ENCODE data around the gene FOLH1. TPM values are rescaled to one million over a fixed set of nuclear protein-coding genes. Genes with fewer than 3 reads are reported as not detected.
"Not testable (repeated sequence)": the region's sequence is repeated elsewhere in the genome, so short reads cannot be mapped to it uniquely, and the experiment has no call there.

The FOLH1 gene
- total and polyA plus RNA-seq, 4 donors: 7.0 to 11.5 (median 8.1) TPM

DNA sequence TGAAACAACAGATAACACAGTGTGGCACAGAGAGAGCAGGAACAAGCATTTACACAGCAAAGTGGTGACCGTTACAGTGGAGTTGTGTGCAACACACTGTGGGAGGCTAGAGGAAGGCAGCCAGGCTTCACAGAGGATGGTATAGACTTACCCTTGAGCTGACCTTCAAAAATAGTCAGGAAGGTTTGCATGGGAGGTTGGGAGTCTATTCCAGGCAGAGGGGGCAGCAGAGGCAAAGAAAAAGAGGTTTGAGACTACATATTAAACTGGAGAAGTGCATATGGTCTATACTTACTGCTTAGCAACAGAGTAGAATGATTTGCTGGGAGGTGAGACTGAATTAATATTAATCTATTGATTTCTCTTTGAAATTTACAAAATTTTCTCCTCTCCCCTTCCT is 22.1 kb upstream of the FOLH1 start:
- H3K27me3 ChIP-seq (ENCODE audit: control insufficient read depth in 4 of 4, insufficient read depth in 4 of 4, low read length in 3 of 4); H3K4me3 ChIP-seq (ENCODE audit: low read depth in 1 of 3, low read length in 3 of 3); H3K27ac ChIP-seq (ENCODE audit: low read depth in 1 of 2, low read length in 2 of 2); H3K36me3 ChIP-seq (ENCODE audit: control insufficient read depth in 4 of 4, insufficient read depth in 3 of 4, low read depth in 1 of 4, low read length in 3 of 4); H3K4me1 ChIP-seq (ENCODE audit: control insufficient read depth in 4 of 4, insufficient read depth in 4 of 4, low read length in 3 of 4); H3K9ac ChIP-seq (ENCODE audit: low read depth in 1 of 2, low read length in 2 of 2); H3K9me3 ChIP-seq (ENCODE audit: control insufficient read depth in 4 of 4, low read length in 3 of 4); DNase-seq (ENCODE audit: low spot score): not testable (repeated sequence)
- TF ChIP-seq RAD21 (IDR thresholded peaks at IDR 0.05): peak in 1 of 2 donors; percentile 27
- WGBS: 76% methylated on average over 1 of the region's 1 CpG

DNA sequence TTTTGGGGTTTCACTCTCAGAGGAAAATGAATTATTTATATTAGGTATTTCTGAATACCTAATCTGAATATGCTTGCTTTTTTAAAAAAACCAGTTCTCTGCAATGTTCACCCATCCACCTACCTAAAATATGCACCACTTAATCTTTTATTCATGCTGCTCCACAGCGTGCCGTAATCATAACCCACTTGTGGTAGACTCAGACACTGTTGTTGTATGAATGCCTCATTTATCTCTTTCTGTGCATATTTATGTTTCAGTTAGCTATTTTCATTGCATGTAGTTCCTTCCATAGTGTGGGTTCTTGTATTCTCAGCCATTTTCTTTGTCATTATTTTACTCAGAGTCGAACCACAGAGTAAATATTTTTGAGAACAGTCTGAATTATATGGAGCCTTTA is 21.6 kb upstream of the FOLH1 start:
- H3K27ac ChIP-seq (ENCODE audit: low read depth in 1 of 2, low read length in 2 of 2); H3K27me3 ChIP-seq (ENCODE audit: control insufficient read depth in 4 of 4, insufficient read depth in 4 of 4, low read length in 3 of 4); H3K4me1 ChIP-seq (ENCODE audit: control insufficient read depth in 4 of 4, insufficient read depth in 4 of 4, low read length in 3 of 4); DNase-seq (ENCODE audit: low spot score); H3K9me3 ChIP-seq (ENCODE audit: control insufficient read depth in 4 of 4, low read length in 3 of 4); H3K9ac ChIP-seq (ENCODE audit: low read depth in 1 of 2, low read length in 2 of 2); H3K36me3 ChIP-seq (ENCODE audit: control insufficient read depth in 4 of 4, insufficient read depth in 3 of 4, low read depth in 1 of 4, low read length in 3 of 4); H3K4me3 ChIP-seq (ENCODE audit: low read depth in 1 of 3, low read length in 3 of 3): not testable (repeated sequence)
- 89% methylated on average over 3 of the region's 3 CpGs for WGBS

DNA sequence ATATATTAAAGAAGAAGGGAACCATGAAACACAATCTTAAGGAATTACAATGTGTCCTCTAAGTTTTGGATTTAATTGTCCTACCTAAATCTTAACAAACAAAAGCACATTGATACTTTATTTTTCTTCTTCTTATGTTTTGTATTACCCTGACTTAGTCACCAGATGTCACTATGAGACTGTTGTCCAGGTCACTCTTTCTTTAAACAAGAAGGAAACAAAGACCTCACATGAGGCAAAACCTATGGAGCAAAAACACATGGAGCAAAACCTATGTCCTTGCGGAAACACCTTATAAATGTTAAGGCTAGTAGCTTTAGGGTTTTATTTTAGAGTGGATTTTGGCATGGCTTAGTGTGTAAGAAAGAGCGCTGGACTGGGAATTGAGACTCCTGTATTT is 20.7 kb upstream of the FOLH1 start:
- not testable (repeated sequence) for H3K9ac ChIP-seq (ENCODE audit: low read depth in 1 of 2, low read length in 2 of 2); H3K27ac ChIP-seq (ENCODE audit: low read depth in 1 of 2, low read length in 2 of 2); DNase-seq (ENCODE audit: low spot score); H3K9me3 ChIP-seq (ENCODE audit: control insufficient read depth in 4 of 4, low read length in 3 of 4); H3K4me3 ChIP-seq (ENCODE audit: low read depth in 1 of 3, low read length in 3 of 3); H3K27me3 ChIP-seq (ENCODE audit: control insufficient read depth in 4 of 4, insufficient read depth in 4 of 4, low read length in 3 of 4); H3K36me3 ChIP-seq (ENCODE audit: control insufficient read depth in 4 of 4, insufficient read depth in 3 of 4, low read depth in 1 of 4, low read length in 3 of 4); H3K4me1 ChIP-seq (ENCODE audit: control insufficient read depth in 4 of 4, insufficient read depth in 4 of 4, low read length in 3 of 4)
- TF ChIP-seq RAD21 (IDR thresholded peaks at IDR 0.05): peak; percentile 82
- TF ChIP-seq, protein P1, sequence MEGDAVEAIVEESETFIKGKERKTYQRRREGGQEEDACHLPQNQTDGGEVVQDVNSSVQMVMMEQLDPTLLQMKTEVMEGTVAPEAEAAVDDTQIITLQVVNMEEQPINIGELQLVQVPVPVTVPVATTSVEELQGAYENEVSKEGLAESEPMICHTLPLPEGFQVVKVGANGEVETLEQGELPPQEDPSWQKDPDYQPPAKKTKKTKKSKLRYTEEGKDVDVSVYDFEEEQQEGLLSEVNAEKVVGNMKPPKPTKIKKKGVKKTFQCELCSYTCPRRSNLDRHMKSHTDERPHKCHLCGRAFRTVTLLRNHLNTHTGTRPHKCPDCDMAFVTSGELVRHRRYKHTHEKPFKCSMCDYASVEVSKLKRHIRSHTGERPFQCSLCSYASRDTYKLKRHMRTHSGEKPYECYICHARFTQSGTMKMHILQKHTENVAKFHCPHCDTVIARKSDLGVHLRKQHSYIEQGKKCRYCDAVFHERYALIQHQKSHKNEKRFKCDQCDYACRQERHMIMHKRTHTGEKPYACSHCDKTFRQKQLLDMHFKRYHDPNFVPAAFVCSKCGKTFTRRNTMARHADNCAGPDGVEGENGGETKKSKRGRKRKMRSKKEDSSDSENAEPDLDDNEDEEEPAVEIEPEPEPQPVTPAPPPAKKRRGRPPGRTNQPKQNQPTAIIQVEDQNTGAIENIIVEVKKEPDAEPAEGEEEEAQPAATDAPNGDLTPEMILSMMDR (IDR thresholded peaks at IDR 0.05; ENCODE audit: low read depth, low read length, missing input control): peak; percentile 44
- WGBS: 48% methylated on average over 2 of the region's 2 CpGs

DNA sequence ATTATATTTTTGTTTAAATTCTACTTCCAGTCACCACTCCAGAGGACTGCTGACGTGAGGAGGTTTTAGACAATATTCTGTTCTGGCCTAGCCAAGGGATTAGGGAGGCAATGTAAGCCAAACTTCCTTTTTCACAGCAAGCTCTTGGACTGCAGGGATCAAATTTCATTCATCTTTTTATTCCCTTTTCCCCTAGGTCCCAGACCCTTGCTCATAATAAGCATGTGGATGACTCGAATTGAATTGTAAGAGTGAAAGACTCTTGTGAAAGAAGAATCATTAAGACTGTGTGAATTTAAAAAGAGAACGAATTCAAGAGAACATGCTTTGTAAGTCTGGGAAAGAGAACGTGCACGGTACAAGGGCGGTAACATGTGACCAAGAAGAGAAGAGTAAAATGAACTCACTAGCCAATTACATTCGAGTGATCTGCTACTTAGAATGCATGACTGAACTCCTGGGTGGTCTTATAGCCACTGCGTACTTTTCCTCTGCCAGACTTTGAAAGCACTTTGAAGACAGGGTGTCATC is 16.9 kb upstream of the FOLH1 start:
- not testable (repeated sequence) for DNase-seq (ENCODE audit: low spot score); H3K36me3 ChIP-seq (ENCODE audit: control insufficient read depth in 4 of 4, insufficient read depth in 3 of 4, low read depth in 1 of 4, low read length in 3 of 4); H3K27me3 ChIP-seq (ENCODE audit: control insufficient read depth in 4 of 4, insufficient read depth in 4 of 4, low read length in 3 of 4); H3K27ac ChIP-seq (ENCODE audit: low read depth in 1 of 2, low read length in 2 of 2); H3K9ac ChIP-seq (ENCODE audit: low read depth in 1 of 2, low read length in 2 of 2); H3K4me1 ChIP-seq (ENCODE audit: control insufficient read depth in 4 of 4, insufficient read depth in 4 of 4, low read length in 3 of 4); H3K4me3 ChIP-seq (ENCODE audit: low read depth in 1 of 3, low read length in 3 of 3); H3K9me3 ChIP-seq (ENCODE audit: control insufficient read depth in 4 of 4, low read length in 3 of 4)
- WGBS: 87% methylated on average over 8 of the region's 8 CpGs

DNA sequence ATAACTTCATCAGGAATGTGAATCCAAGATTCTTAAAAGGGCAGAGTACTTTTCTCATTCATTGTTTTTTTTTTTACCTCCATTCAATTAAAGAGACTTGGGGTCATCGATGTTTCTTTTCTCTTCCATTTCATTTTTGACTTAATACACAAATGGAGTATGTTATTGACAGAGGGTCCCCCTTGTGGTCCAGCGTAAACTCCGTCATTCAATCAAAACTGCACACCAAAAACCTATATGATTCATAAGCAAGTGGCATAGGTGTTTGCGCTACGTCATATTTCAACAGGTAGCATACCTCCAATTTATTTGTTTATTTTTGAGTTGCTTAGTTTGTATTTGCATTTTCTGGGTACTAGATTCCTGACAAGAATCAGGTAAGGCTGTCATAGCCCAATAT is 12.7 kb upstream of the FOLH1 start:
- WGBS: 90% methylated on average over 5 of the region's 5 CpGs
- H3K27me3 ChIP-seq (ENCODE audit: control insufficient read depth in 4 of 4, insufficient read depth in 4 of 4, low read length in 3 of 4): no peaks in the 10 kb centered on the region
- H3K9me3 ChIP-seq (ENCODE audit: control insufficient read depth in 4 of 4, low read length in 3 of 4): no peaks in the 10 kb centered on the region
- DNase-seq (ENCODE audit: low spot score): no peak
- no peaks in the 10 kb centered on the region for H3K36me3 ChIP-seq (ENCODE audit: control insufficient read depth in 4 of 4, insufficient read depth in 3 of 4, low read depth in 1 of 4, low read length in 3 of 4)
- H3K4me1 ChIP-seq (ENCODE audit: control insufficient read depth in 4 of 4, insufficient read depth in 4 of 4, low read length in 3 of 4): no peaks in the 10 kb centered on the region
- H3K27ac ChIP-seq (ENCODE audit: low read depth in 1 of 2, low read length in 2 of 2): no peak overlapping the region
- no peak overlapping the region for H3K4me3 ChIP-seq (ENCODE audit: low read depth in 1 of 3, low read length in 3 of 3)
- H3K9ac ChIP-seq (ENCODE audit: low read depth in 1 of 2, low read length in 2 of 2): no peak overlapping the region
- TF ChIP-seq, protein P2, sequence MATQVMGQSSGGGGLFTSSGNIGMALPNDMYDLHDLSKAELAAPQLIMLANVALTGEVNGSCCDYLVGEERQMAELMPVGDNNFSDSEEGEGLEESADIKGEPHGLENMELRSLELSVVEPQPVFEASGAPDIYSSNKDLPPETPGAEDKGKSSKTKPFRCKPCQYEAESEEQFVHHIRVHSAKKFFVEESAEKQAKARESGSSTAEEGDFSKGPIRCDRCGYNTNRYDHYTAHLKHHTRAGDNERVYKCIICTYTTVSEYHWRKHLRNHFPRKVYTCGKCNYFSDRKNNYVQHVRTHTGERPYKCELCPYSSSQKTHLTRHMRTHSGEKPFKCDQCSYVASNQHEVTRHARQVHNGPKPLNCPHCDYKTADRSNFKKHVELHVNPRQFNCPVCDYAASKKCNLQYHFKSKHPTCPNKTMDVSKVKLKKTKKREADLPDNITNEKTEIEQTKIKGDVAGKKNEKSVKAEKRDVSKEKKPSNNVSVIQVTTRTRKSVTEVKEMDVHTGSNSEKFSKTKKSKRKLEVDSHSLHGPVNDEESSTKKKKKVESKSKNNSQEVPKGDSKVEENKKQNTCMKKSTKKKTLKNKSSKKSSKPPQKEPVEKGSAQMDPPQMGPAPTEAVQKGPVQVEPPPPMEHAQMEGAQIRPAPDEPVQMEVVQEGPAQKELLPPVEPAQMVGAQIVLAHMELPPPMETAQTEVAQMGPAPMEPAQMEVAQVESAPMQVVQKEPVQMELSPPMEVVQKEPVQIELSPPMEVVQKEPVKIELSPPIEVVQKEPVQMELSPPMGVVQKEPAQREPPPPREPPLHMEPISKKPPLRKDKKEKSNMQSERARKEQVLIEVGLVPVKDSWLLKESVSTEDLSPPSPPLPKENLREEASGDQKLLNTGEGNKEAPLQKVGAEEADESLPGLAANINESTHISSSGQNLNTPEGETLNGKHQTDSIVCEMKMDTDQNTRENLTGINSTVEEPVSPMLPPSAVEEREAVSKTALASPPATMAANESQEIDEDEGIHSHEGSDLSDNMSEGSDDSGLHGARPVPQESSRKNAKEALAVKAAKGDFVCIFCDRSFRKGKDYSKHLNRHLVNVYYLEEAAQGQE (IDR thresholded peaks at IDR 0.05): no peak
- no peak for TF ChIP-seq TAF1 (conservative IDR thresholded peaks at IDR 0.05)
- TF ChIP-seq, protein P3, sequence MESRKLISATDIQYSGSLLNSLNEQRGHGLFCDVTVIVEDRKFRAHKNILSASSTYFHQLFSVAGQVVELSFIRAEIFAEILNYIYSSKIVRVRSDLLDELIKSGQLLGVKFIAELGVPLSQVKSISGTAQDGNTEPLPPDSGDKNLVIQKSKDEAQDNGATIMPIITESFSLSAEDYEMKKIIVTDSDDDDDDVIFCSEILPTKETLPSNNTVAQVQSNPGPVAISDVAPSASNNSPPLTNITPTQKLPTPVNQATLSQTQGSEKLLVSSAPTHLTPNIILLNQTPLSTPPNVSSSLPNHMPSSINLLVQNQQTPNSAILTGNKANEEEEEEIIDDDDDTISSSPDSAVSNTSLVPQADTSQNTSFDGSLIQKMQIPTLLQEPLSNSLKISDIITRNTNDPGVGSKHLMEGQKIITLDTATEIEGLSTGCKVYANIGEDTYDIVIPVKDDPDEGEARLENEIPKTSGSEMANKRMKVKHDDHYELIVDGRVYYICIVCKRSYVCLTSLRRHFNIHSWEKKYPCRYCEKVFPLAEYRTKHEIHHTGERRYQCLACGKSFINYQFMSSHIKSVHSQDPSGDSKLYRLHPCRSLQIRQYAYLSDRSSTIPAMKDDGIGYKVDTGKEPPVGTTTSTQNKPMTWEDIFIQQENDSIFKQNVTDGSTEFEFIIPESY (IDR thresholded peaks at IDR 0.05): no peak
- TF ChIP-seq, protein P1 (IDR thresholded peaks at IDR 0.05; ENCODE audit: low read depth, low read length, missing input control): no peak
- no peak for TF ChIP-seq JUND (IDR thresholded peaks at IDR 0.05)
- TF ChIP-seq SP1 (IDR thresholded peaks at IDR 0.05): no peak
- no peak for TF ChIP-seq EGR1 (IDR thresholded peaks at IDR 0.05; ENCODE audit: low read depth in 2 of 2)

All from liver (tissue), 9 donors.